Endothelial cell of umbilical vein (primary cell): Measurements from ENCODE around the gene NDUFB7. TPM values are rescaled to one million over a fixed set of nuclear protein-coding genes. Genes with fewer than 3 reads are reported as not detected.
A peak's percentile ranks its signal among the peaks of the same experiment; 100 is the strongest.

Experiments
- BruUV-seq: library from RNA; stranded (reverse); fragments of 400-500 nt; replicated peaks from 2 replicates; lab custom pipeline; 2021; lab: Mats Ljungman, UMichigan
- CTCF ChIA-PET: fragments of 300-600, 350-600 bp; sonication (Branson Sonifier 250); formaldehyde crosslinking; loops from one replicate; lab custom pipeline; 2021; ENCODE audit warnings: antibody characterized with exemption, inconsistent platforms; lab: Charles Lee
- POLR2A ChIA-PET: fragments of 300-600, 350-600 bp; sonication (Branson Sonifier 250); formaldehyde crosslinking; loops from one replicate; lab custom pipeline; 2021; ENCODE audit warnings: antibody characterized with exemption, inconsistent platforms; lab: Charles Lee
- DNase-seq: peaks from one replicate; pipeline ENCODE4 v3.0.0-alpha.2; 2011; ENCODE audit warnings: low read depth, low spot score
- FAIRE-seq: peaks from 2 replicates; lab custom pipeline; 2011; peaks lifted over from hg19 to GRCh38; lab: Jason Lieb, UNC
- H2AFZ ChIP-seq: 2 replicates; pipeline ENCODE4 v1.6.0; 2012; ENCODE audit warnings: low read depth, low read length, control low read depth, inconsistent platforms
- H3K27ac ChIP-seq: 2 replicates; pipeline ENCODE4 v1.5.1; 2011; ENCODE audit warnings: low read depth, mild to moderate bottlenecking, control low read depth, low read length, moderate library complexity; ENCODE audit not compliant: insufficient read depth
- H3K27me3 ChIP-seq, 2 experiments: 2 replicates each; pipeline versions ENCODE4 v1.6.0 to v1.6.1; 2011; ENCODE audit warnings: low read length in 2 of 2, mixed read lengths in 1 of 2; ENCODE audit not compliant: control insufficient read depth in 2 of 2, insufficient read depth in 2 of 2
- H3K36me3 ChIP-seq, 2 experiments: 2 replicates in 1 of 2; 3 replicates in 1 of 2; pipeline ENCODE4 v1.5.1; 2011; ENCODE audit warnings: low read length in 2 of 2, mild to moderate bottlenecking in 1 of 2, moderate library complexity in 1 of 2; ENCODE audit not compliant: control insufficient read depth in 2 of 2, insufficient read depth in 2 of 2; ENCODE audit errors: extremely low read depth in 1 of 2
- H3K4me1 ChIP-seq: 3 replicates; pipeline ENCODE4 v1.5.1; 2011; ENCODE audit warnings: mild to moderate bottlenecking, low read length; ENCODE audit not compliant: control insufficient read depth, insufficient read depth; ENCODE audit errors: extremely low read depth
- H3K4me2 ChIP-seq: 2 replicates; pipeline ENCODE4 v1.6.1; 2011; ENCODE audit warnings: low read length, control low read depth, mixed read lengths; ENCODE audit not compliant: insufficient read depth
- H3K4me3 ChIP-seq, 3 experiments: fragments of 200-600 bp in 1 of 3; sonication (generic), shearing (Covaris generic) in 1 of 3; replicated peaks in 1 of 3; 2 replicates each; pipeline ENCODE4 v1.5.1; 2011 to 2016; ENCODE audit warnings: control low read depth in 3 of 3, low read length in 3 of 3, mild to moderate bottlenecking in 2 of 3, inconsistent platforms in 1 of 3, low read depth in 1 of 3, moderate library complexity in 1 of 3; ENCODE audit not compliant: insufficient read depth in 1 of 3
- H3K79me2 ChIP-seq: 2 replicates; pipeline ENCODE4 v1.6.0; 2012; ENCODE audit warnings: low read length, inconsistent platforms; ENCODE audit not compliant: control insufficient read depth, insufficient read depth
- H3K9ac ChIP-seq: replicated peaks from 2 replicates; pipeline ENCODE3; 2011; ENCODE audit warnings: low read length, control low read depth; ENCODE audit not compliant: insufficient read depth; ENCODE audit errors: extremely low read depth
- H3K9me1 ChIP-seq: replicated peaks from 3 replicates; pipeline ENCODE4 v1.6.0; 2011; ENCODE audit warnings: mild to moderate bottlenecking, low read length; ENCODE audit not compliant: control insufficient read depth, insufficient read depth; ENCODE audit errors: extremely low read depth
- H3K9me3 ChIP-seq: replicated peaks from 2 replicates; pipeline ENCODE4 v1.5.1; 2012; ENCODE audit warnings: low read length, inconsistent platforms; ENCODE audit not compliant: control insufficient read depth, insufficient read depth
- H4K20me1 ChIP-seq: replicated peaks from 2 replicates; pipeline ENCODE3; 2011; ENCODE audit warnings: mild to moderate bottlenecking, low read length; ENCODE audit not compliant: control insufficient read depth, insufficient read depth; ENCODE audit errors: extremely low read depth
- EZH2 ChIP-seq: IDR thresholded peaks from 2 replicates; pipeline ENCODE4 v1.6.1; 2012; ENCODE audit warnings: borderline replicate concordance, low read depth, mild to moderate bottlenecking, moderate library complexity, low read length, inconsistent platforms; ENCODE audit not compliant: severe bottlenecking
- FOS ChIP-seq: IDR thresholded peaks from 2 replicates; pipeline ENCODE4 v1.6.1; 2011; ENCODE audit warnings: mild to moderate bottlenecking, low read length, moderate library complexity, borderline replicate concordance; ENCODE audit not compliant: insufficient read depth
- GATA2 ChIP-seq: IDR thresholded peaks from 2 replicates; pipeline ENCODE4 v1.7.0; 2011; ENCODE audit warnings: low read depth, mild to moderate bottlenecking, moderate library complexity, mixed read lengths, low read length; ENCODE audit not compliant: insufficient read length, insufficient read depth
- JUN ChIP-seq: IDR thresholded peaks from 2 replicates; pipeline ENCODE4 v1.6.1; 2011; ENCODE audit warnings: borderline replicate concordance, low read depth; ENCODE audit not compliant: insufficient read length, insufficient read depth
- MYC ChIP-seq: IDR thresholded peaks from one replicate; pipeline ENCODE4 v1.6.1; 2011; ENCODE audit warnings: mild to moderate bottlenecking, low read depth, low read length
- POLR2A ChIP-seq: IDR thresholded peaks from 2 replicates; pipeline ENCODE4 v1.6.1; 2012; ENCODE audit warnings: low read depth, mild to moderate bottlenecking, control low read depth, low read length
- POLR2AphosphoS5 ChIP-seq: IDR thresholded peaks from 2 replicates; pipeline ENCODE4 v1.6.1; 2012; ENCODE audit warnings: low read depth, mild to moderate bottlenecking, control low read depth, low read length, moderate library complexity; ENCODE audit not compliant: insufficient read depth
- dilution Hi-C: fragments of 300-500 bp; cut with MboI; formaldehyde crosslinking; loops from one replicate; pipeline ENCODE4 v1.15.0; 2019; ENCODE audit warnings: low sequenced_read_pairs; ENCODE audit not compliant: extremely low pct_ligation_motif_present
- intact Hi-C: fragments of 100-400 bp; cut with micrococcal nuclease; formaldehyde crosslinking; loops from one replicate; pipeline ENCODE4 v1.10.0; 2022
- polyA plus RNA-seq, 4 experiments: library from polyadenylated mRNA; depleted of rRNA in 3 of 4; stranded (reverse) in 3 of 4; unstranded in 1 of 4; fragments of >200 nt; gene quantifications; 2 replicates each; pipeline versions ENCODE4 v1.2.1 to v1.2.3, GENCODE V29; 2011 to 2012; ENCODE audit warnings: missing spikeins in 1 of 4
- total RNA-seq: library from RNA; stranded (reverse); gene quantifications from 2 replicates; pipeline ENCODE4 v1.2.3, GENCODE V29; 2021
- TF ChIP-seq, protein P1 (sequence below): IDR thresholded peaks from 2 replicates; pipeline ENCODE4 v1.6.1; 2011; ENCODE audit not compliant: insufficient read depth, insufficient read length
- TF ChIP-seq, protein P2 (sequence below), 2 donors: IDR thresholded peaks; 1 replicate in 1 of 2; 2 replicates in 1 of 2; pipeline ENCODE4 v1.5.1; 2011; ENCODE audit warnings: low read length in 2 of 2, mild to moderate bottlenecking in 2 of 2, moderate library complexity in 2 of 2, control low read depth in 1 of 2, inconsistent platforms in 1 of 2, low read depth in 1 of 2; ENCODE audit not compliant: insufficient read depth in 1 of 2; ENCODE audit errors: extremely low read depth in 1 of 2

NDUFB7 gene
- total and polyA plus RNA-seq, 2 donors (not counting 3 experiments of a cell fraction or from before 2014, with no cell fraction given): 177 to 655 TPM

DNA sequence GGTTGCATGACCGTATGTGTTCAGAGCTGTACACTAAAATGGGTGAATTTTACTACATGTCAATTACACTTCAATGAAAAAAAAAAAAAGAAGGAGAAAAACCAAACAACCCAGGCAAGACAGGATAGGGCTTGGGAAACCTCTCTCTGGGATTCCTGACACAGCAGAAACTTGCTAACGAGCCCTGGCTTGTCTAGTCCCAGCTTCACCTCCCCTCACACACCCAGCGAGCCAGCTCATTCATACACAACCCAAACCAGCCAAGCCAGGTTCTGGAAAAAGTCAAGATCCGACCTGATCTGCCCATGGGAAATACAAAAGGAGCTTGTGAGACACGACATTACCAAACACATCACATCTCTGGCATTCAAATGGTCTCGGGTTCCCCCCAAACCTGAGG is 46.1 kb downstream of the NDUFB7 start:
- POLR2A ChIA-PET: interaction anchor here (0.7 to 1.2 kb wide), 2 partner anchors 8 to 54 kb away, joined by 3 to 5 read pairs; no protein-coding TSS in a partner anchor
- no TSS peak for BruUV-seq
- FAIRE-seq: no peak

DNA sequence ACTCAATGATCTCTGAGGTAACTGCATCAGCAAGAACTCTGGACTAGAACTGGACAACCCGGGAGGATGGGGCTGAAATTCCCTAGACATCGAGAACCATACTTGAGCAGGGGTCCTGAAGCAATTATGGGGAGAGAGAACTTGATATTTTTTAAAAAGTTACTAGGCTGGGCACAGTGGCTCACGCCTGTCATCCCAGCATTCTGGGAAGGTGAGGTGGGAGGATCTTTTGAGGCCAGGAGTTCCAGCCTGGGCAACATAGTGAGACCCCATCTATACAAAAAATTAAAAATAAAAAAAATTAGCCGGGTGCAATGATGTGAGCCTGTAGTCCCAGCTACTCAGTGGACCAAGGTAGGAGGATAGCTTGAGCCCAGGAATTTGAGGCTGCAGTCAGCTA is 51.3 kb downstream of the NDUFB7 start:
- peaks cover 6 to 8% of the 10 kb centered on the region in 2 experiments for H3K36me3 ChIP-seq
- intact Hi-C loops (no loop called here), dilution Hi-C loops (no loop called here)
- H3K9ac ChIP-seq: no peak overlapping the region
- FAIRE-seq (no peak), DNase-seq (no peak)
- no peaks in the 10 kb centered on the region for H3K9me1 ChIP-seq
- ChIA-PET CTCF (interaction anchor here (1.5 to 1.6 kb wide), 2 partner anchors 8 to 25 kb away, joined by 4 read pairs; partner anchors contain the start of gene GIPC1), POLR2A (no interaction called here)
- H3K79me2 ChIP-seq: peaks cover 24% of the 10 kb centered on the region
- no peak overlapping the region for H3K4me3 ChIP-seq
- no TSS peak for BruUV-seq
- no peak overlapping the region for H2AFZ ChIP-seq
- no peaks in the 10 kb centered on the region for H3K27me3 ChIP-seq
- peak overlapping the region; percentile 65 for H3K27ac ChIP-seq
- peaks cover 52% of the 10 kb centered on the region for H3K4me1 ChIP-seq
- TF ChIP-seq POLR2A: no peak
- TF ChIP-seq, protein P1, sequence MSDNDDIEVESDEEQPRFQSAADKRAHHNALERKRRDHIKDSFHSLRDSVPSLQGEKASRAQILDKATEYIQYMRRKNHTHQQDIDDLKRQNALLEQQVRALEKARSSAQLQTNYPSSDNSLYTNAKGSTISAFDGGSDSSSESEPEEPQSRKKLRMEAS: no peak
- TF ChIP-seq, protein P2, sequence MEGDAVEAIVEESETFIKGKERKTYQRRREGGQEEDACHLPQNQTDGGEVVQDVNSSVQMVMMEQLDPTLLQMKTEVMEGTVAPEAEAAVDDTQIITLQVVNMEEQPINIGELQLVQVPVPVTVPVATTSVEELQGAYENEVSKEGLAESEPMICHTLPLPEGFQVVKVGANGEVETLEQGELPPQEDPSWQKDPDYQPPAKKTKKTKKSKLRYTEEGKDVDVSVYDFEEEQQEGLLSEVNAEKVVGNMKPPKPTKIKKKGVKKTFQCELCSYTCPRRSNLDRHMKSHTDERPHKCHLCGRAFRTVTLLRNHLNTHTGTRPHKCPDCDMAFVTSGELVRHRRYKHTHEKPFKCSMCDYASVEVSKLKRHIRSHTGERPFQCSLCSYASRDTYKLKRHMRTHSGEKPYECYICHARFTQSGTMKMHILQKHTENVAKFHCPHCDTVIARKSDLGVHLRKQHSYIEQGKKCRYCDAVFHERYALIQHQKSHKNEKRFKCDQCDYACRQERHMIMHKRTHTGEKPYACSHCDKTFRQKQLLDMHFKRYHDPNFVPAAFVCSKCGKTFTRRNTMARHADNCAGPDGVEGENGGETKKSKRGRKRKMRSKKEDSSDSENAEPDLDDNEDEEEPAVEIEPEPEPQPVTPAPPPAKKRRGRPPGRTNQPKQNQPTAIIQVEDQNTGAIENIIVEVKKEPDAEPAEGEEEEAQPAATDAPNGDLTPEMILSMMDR (IDR thresholded peaks at IDR 0.05; ENCODE audit: extremely low read depth in 1 of 2, insufficient read depth in 1 of 2, low read depth in 1 of 2, low read length in 2 of 2): no peak
- TF ChIP-seq JUN: no peak
- no peak for TF ChIP-seq MYC
- no peak for TF ChIP-seq POLR2AphosphoS5
- TF ChIP-seq EZH2: no peak
- no peak for TF ChIP-seq FOS
- no peak for TF ChIP-seq GATA2
- H3K9me3 ChIP-seq: no peaks in the 10 kb centered on the region
- H3K4me2 ChIP-seq: no peak overlapping the region
- H4K20me1 ChIP-seq: no peaks in the 10 kb centered on the region

More for the DNA sequence above, 46.1 kb downstream of the NDUFB7 start:
- intact Hi-C loops: loop anchor here (5.0 kb wide), 1 partner anchor 582 kb away; the partner anchor contains the start of gene SYDE1
- H4K20me1 ChIP-seq: no peaks in the 10 kb centered on the region
- no peaks in the 10 kb centered on the region for H3K9me3 ChIP-seq
- no peak for TF ChIP-seq POLR2A
- TF ChIP-seq, protein P2 (IDR thresholded peaks at IDR 0.05; ENCODE audit: extremely low read depth in 1 of 2, insufficient read depth in 1 of 2, low read depth in 1 of 2, low read length in 2 of 2): no peak
- no peak for TF ChIP-seq FOS
- no peak for TF ChIP-seq EZH2
- peaks cover 9% of the 10 kb centered on the region for H3K79me2 ChIP-seq
- CTCF ChIA-PET: interaction anchor here (1.3 kb wide), 1 partner anchor 29 kb away, joined by 5 read pairs; no protein-coding TSS in a partner anchor
- dilution Hi-C loops: no loop called here
- H3K27ac ChIP-seq: no peak overlapping the region
- H3K4me1 ChIP-seq: peaks cover 27% of the 10 kb centered on the region
- H3K4me3 ChIP-seq: no peak overlapping the region
- no peaks in the 10 kb centered on the region for H3K27me3 ChIP-seq
- no peaks in the 10 kb centered on the region for H3K36me3 ChIP-seq
- no peak overlapping the region for H3K9ac ChIP-seq
- no peak for DNase-seq
- no peaks in the 10 kb centered on the region for H3K9me1 ChIP-seq
- no peak overlapping the region for H3K4me2 ChIP-seq
- H2AFZ ChIP-seq: no peak overlapping the region
